LNCAP (cell line): ENCODE measurements around the gene OR7C1.

Experiments
- CTCF ChIP-seq: fragments of 450-650 bp; IDR thresholded peaks from 2 replicates; pipeline ENCODE4 v1.5.1; 2017; ENCODE audit warnings: mild to moderate bottlenecking

Gene OR7C1

DNA sequence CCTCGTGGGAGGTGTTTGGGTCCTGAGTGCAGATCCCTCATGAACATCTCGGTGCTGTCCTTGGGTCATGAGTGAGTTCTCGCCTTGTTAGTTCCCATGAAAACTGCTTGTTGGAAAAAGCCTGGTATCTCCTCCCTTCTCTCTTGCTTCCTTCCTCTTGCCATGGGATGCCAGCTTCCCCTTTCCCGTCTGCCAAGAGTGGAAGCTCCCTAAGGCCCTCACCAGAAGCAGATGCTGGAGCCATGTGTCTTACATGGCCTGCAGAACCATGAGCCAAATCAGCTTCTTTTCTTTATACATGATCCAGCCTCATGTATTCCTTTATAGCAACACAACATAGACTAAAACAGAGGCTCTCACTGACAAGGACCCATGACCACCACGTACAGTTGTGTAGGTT, 64.8 kb downstream of the OR7C1 start:
- TF ChIP-seq CTCF = no peak

DNA sequence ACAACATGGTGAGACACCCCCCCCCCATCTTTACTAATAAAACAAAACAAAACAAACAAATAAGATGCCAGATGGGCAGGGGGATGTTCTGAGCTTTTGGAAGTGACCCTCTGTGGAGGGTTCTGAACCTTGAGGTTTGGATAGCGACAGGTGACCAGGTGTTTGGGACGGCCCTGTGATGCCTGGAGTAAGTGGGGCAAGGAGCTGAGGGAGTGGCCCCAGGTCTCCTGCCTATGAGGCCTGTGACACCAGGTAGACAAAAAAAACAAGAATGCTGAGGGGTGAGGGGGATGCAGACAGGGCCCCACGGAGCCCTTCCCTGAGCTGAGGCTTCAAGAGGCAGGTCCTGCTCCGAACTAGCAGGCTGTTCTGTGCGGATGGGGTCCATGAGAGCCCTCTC, 65.8 kb downstream of the OR7C1 start:
- TF ChIP-seq CTCF = no peak

DNA sequence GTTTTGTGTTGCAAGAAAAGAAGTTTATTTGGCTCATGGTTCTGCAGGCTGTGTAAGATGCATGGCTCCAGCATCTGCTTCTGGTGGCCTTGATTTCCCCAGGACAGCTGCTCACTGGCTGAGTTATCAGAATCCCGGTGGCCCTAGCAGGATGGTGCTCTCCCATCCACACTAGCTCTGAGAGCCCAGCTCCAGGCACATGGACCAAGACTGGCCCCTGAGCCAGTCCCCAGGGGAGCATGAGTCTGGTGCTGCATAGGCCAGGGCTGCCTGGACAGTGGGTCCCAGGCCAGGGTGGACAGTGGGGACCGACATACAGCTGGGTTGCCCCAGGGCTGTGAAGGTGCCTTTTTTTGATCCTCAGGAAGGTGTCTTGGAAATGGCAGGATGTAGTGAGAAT, 67.0 kb downstream of the OR7C1 start:
- TF ChIP-seq CTCF = no peak

GRCh38 chr19:14767466-14767971, 67.5 kb downstream of the OR7C1 start:
- no peak for TF ChIP-seq CTCF

DNA sequence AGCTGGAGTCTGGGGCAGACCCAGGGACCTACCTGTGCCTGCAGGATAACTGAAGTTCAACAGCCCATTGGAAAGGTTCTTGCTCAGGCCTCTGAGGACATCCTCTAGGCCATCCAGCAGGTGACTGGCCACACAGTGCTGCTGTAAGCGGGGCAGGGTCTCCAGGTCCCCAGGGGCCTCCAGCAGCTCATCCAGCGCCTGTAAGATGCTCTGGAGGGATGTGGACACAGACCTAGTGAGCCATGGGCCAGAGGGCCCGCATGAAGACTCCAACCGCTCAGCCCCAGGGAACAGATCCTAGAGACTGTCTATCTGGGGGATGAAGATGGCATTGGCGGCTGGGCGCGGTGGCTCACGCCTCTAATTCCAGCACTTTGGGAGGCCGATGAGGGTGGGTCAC, 70.6 kb downstream of the OR7C1 start:
- TF ChIP-seq CTCF = no peak

GRCh38 chr19:14763497-14764145, 71.4 kb downstream of the OR7C1 start:
- TF ChIP-seq CTCF = no peak

DNA sequence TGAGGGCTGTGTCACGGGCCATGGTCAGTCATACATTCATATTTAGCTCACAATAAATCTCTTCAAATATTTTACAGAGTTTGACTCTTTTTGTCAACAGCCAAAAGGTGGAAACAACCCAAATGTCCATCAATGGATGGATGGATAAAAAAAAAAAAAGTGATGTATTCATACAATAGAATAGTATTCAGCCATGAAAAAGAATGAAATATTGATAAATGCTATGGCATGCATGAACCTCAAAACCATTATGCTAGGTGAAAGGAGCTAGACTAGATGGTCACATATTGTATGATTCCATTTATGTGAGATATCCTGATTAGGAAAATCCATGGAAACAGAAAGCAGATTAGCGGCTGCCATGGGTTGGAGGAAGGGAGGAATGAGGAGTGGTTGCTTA, 72.9 kb downstream of the OR7C1 start:
- TF ChIP-seq CTCF = no peak

- TF ChIP-seq CTCF = no peak
Observed at GRCh38 chr19:14761607-14762006, 73.4 kb downstream of the OR7C1 start.
